ENCODE data around the gene ZSWIM6.

DNA sequence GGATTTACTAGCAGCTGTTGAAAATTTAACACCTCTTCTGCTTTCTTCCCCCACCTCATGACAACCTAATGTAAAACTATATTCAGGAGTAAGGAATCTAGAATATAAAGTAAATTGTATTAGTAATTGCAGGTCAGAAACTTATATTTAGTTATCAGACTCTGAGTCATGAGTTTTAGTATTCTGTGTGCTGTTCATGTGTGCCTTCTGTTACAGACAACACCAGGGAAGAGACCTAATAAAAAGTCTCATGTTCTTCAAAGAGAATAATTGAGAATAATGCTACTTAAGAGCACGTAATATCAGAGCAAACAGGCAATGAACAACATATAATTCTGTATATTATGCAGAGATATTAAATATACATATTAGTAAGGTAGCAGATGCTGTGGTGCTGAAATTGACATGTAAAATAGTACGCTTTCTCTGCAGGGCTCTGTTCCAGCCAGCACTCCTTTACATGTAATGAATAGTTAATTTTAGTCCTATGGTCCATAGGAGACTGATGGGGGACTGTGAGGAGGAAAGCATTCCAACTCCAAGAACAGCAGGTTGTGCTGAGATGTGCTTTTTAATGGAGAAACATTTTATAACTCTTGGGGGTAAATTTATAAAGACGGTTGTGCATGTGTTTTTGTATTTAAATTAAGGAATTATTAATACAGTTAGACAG lies 106.4 kb downstream of the ZSWIM6 start:
- TF ChIP-seq, protein P1, sequence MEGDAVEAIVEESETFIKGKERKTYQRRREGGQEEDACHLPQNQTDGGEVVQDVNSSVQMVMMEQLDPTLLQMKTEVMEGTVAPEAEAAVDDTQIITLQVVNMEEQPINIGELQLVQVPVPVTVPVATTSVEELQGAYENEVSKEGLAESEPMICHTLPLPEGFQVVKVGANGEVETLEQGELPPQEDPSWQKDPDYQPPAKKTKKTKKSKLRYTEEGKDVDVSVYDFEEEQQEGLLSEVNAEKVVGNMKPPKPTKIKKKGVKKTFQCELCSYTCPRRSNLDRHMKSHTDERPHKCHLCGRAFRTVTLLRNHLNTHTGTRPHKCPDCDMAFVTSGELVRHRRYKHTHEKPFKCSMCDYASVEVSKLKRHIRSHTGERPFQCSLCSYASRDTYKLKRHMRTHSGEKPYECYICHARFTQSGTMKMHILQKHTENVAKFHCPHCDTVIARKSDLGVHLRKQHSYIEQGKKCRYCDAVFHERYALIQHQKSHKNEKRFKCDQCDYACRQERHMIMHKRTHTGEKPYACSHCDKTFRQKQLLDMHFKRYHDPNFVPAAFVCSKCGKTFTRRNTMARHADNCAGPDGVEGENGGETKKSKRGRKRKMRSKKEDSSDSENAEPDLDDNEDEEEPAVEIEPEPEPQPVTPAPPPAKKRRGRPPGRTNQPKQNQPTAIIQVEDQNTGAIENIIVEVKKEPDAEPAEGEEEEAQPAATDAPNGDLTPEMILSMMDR (conservative IDR thresholded peaks at IDR 0.05 in 1 of 2, IDR thresholded peaks at IDR 0.05 in 1 of 2; ENCODE audit: extremely low read depth in 1 of 2, insufficient read depth in 1 of 2, low read depth in 1 of 2, low read length in 2 of 2), result no peak
- no peak for TF ChIP-seq EZH2 (IDR thresholded peaks at IDR 0.05; ENCODE audit: borderline replicate concordance, low read length)

All from mammary epithelial cell (primary cell).